Inferior parietal cortex (tissue), 1 donor: Measurements from ENCODE around the gene LZTS3.
"Not testable (repeated sequence)": the region's sequence is repeated elsewhere in the genome, so short reads cannot be mapped to it uniquely, and the experiment has no call there.

Source experiments
- DNase-seq: peaks from one replicate; pipeline ENCODE4 v3.0.0-alpha.2; 2016; ENCODE audit errors: extremely low spot score

Gene LZTS3

DNA sequence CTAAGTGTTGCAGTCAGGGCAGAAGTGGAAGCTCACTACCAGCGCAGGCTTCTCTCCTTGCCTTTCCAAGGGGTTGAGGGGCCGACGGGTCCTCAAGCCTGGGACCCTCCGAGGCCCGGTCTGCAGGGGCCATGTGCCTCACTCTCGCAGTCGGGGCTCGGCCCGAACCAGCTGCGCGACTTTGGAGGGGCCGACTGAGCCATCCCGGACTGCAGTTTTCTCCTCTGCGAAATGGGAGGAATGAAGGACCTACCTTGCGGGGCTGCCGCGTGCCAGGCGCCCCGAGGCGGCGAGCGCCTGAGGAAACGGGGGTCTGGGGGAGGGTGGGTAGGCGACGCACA is 5.6 kb downstream of the LZTS3 start:
- DNase-seq = no peak

DNA sequence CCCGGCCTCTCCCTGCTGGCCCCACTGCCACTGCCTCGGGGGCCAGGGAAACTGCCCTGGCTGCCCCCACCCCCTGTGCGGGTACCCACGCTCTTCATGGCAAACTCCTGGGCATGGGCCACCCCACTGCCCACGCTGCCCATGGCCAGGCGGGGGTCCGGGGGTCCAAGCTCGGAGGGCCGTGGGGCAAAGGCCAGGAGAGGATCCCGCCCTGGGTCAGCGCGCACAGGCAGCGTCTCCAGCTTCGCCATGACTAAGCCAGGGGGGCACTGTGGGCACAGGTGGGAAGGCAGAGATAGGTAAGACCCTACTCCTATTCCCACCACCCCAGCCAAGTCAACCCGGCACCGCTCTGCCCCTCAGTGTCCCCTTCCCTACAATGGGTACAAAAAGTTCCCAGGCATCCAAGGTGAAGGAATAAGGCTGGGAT is 6.4 kb downstream of the LZTS3 start:
- no peak for DNase-seq

DNA sequence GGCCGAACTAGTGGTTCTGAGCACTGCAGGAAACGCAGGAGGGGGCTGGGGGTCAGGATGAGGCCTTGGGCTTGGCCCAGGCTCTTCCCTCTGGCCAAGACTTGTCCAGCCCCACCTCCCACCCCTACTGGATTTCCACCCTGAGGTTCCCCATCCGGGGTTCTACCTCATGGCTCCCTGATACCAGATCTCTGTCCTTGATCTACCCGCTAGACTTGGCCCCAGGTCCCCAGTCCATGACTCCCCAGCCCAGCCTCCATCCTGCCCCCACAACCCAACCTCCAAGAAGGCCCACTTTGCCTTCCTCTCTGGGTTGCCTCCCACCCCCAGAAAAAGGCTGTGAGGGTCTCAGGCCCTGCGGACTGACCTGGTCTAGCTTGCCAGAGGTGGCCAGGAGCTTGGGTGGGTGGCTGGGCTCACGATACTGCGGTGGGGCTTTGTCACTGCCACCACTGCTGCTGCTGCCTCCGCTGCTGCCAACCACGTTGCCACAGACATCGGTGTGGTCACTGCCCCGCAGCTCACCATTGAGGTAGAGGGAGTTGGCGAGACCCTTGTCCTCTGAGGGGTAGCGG is 6.9 kb downstream of the LZTS3 start:
- no peak for DNase-seq

DNA sequence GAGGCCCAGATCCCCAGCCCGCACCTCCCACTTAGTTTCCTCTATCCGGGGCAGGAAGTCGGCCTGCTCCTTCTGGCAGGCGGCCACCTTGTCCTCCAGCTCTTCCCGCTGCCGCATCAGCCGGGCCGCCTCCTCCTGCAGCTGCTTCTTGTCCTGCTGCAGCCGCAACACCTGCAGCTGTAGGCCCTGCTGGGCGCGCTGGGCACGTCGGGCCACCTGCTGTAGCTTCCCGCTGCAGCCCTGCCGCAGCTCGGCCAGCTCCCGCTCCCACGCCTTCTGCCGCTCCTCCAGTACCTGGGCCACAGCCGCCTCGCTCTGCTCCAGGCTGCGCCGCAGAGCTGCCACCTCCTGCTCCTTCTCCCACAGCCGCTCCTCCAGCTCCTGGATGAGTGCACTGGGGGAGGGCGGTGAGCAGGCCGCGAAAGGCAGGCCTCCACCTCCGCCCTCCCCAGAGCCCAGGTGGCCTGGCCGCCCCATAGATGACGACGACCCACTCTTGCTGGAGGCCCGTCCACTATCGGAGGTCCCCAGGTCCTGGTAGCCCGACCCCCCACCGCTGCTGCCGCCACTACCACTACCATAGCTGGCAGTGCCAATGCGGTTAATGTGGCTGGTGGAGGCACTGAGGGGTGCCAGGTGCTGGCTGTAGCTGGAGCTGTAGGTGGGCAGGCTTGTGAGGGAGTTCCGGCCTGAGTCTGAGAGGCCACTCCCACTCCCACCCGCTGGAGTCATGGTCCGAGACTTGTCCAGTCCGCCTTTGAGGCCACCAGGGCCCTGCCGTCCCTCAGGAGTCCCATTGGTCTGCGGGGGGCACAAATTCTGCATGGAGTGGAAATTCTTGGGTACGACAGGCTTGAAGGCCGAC is 7.6 kb downstream of the LZTS3 start:
- DNase-seq = no peak

DNA sequence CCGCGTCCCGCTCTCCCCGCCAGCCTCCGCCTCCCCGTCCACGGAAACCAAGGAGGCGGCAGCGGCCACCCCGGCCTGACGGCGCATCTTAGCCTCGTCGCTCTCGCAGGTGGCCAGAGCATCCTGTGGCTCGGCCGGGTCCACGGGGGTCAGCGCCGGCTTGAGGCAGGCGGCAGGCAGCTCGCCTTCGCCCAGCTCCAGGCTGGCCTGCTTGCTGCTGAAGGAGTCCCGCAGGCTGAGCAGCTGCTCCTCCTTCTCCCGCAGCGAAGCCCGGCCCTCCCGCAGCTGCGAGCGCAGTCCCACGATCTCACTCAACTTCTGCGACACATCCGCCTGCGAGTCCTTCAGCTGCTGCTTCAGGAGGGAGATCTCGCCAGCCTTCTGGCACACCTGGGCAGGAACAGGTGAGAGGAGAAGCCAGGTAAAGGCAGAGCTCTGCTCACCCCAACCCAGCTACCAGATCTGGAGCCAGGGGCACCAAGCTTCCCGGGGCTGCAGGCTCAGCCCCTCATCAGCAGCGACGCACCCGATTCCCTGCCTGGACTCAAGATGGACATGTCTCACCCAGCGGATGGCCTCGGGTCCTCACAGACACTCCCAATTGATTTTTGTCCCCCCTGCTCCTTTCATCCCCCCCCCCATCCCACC is 8.5 kb downstream of the LZTS3 start:
- DNase-seq = no peak

DNA sequence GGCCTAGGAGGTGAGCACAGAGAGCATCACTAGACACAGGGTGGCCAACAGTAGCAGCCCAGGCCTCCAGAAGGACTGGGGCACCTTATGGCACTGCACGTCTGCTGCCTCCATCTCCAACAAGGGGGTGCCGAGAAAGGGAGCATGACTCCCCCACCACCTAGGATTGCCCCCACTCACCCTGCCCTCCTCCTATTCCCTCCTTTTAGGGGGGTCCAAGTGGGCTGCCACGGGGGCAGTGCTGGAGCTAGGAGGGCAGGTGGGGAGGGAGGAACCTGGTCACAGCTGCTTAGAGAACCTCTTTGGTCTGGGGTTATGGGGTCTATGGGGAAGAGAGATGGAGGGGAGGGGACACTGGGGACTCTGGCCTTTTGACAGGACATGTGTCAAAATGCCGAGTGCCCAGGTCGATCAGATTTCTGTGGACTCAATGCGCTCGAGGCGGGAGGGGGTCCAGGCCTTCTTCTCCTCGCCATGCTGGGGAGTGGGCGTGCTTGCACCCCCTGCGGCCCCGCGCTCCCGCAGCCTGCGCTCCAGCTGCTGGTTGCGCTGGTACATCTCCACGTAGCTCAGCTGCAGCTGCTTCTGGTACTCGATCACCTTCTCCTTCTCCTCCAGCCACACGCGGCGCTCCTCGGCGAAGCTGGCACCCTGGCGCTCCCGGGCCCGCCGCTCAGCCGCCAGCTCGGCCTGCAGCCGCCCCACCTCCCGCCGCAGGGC is 9.1 kb downstream of the LZTS3 start:
- DNase-seq = no peak

DNA sequence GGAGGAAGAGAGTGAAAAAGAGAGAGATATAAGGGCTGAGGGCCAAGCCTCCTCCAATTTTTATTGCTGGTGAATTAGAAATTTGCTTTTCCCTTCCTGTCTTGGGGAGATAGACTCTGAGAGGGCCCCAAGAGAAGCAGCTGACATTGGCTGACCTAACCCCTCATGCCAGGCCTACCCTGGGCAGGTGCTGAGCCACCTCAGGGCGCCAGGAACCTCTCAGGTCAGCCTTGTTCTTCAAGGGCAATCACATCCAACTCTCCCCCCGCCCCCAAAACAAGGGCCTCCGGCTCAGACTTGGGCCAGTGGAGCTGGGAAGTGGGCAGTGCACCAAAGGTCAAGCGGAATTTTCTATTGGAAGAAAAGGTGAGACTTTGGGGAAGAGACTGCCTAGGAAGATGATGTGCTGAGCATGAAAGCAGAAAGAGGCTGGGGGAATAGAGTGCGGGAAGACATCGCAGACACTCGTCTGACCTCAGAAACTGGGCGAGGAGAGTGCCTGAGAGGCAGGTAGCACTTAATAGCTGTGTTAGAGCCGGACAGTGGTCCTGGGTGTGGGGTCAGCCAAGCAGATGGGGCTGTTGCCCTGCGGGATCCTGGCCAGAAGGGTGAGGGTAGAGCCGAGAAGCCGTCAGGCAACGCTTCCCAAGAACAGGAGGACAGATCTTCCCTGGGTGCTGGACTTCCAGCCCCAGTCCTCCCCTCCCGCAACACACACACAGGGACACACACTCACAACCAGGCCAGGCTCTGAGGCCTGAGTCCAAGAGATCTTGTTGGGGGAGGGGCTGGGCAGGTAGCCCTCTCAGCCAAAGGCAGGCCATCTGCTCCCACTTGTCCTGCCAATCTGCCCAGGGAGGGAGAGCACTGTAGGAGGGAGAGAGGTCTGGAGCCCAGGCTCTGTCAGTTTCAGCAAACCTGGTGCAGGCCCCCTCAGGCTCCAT is 10.0 kb downstream of the LZTS3 start:
- no peak for DNase-seq

DNA sequence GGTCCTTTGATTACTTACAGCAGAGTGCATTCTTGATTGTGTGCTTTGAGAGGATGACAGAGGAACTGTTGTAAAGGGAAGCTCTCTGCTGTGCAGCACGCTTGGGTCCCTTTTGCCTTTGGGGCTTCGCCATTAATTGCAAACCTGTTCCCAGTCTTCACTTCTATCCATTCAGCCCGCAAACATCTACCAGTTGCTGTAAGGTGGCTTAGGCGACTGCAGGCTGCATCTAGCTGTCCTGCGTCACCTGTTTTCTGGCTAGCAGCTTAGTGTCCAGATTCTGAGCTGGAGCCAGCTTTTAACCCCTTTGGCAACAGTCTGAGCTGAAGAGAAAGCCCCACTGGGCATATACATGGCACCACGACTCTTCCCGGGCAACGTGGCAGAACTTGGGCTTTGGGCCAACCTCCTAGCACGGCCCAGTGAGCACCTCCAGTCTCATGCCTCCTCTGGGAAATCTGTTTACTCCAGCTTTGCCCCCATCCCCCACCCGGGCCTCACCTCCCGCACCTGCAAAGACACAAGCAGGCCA is 11.2 kb downstream of the LZTS3 start:
- no peak for DNase-seq

DNA sequence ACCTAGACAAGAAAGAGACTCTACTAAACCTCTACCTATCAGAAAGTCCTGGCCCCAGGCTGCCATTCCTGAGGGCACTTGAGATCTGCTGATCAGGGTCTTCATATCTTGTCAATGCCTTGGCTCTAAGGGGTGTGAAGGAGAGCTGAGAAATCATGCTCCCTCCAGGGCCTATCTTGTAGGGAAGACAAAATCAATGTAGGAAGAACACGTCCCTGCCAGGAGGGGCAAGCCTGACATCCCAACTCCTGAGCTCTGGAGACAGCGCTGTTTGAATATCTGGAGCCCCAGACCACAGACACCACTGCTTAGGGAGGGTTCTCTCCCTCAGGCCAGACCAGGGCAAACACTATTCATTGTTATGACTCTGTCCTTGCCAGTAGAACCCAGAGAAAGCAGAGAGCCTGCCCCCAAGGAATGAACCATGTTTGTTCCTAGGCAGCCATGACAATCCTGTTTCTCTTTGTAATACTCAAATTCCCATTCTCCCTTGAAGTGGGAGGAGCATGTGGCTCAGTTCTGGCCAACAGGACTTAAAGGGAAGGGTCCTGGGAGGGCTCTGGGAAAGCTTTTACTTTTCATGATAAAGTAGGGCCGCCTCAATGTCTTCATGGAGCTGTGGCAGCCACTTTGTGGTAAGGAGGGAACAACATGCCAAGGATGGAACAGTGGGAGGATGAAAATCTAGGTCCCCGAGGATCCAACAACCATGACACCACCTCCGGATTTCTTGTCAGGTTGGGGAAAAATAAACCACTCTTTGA is 11.9 kb downstream of the LZTS3 start:
- DNase-seq = no peak

DNA sequence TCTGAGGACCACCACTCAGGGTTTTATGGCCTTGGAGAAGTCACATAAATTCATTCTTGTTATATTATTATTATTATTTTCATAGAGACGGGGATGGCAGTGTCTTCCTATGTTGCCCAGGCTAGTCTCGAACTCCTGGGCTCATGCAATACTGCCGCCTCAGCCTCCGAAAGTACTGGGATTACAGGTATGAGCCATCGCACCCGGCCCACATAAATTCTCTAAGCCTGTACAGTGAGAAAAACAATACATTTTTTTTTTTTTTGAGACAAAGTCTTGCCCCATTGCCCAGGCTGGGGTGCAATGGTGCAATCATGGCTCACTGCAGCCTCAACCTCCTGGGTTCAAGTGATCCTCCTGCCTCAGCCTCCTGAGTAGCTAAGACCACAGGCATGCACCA is 12.9 kb downstream of the LZTS3 start:
- DNase-seq = no peak

DNA sequence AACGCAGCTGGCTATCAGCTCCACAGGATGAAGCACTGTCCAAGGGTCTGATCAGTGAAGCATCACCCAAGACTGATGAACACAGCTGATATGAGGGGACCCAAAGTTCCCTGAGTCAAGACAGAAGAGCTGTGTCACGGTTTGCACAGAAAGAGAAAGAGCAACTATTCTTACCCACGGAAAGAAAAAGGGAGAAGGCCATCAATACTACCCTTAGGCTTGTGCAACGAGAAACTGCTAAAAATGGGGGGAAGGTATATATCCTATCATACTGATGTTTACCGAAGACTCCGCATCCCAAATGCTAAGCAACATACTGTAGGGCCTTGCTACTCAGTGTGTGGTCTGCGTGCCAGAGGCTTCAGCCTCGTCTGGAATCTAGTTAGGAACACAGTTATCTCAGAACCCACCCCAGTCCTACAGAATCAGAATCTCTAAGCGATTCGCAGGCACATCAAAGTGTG is 14.3 kb downstream of the LZTS3 start:
- DNase-seq = no peak

DNA sequence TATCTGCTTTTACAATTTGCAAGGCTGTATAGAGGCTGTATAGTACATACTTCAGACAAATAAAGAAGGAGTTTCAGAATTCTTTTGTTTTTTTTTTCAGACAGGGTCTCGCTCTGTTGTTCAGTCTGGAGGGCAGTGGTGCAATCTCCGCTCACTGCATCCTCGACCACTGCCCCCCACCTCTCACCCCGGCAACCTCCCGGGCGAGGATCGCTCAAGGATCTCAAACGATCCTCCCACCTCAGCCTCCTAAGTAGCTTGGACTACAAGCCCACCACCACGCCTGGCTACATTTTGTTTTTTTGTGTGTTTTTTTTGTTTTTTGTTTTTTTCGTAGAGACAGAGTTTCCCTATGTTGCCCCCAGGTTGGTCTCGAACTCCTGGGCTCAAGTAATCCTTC is 15.5 kb downstream of the LZTS3 start:
- DNase-seq = no peak

DNA sequence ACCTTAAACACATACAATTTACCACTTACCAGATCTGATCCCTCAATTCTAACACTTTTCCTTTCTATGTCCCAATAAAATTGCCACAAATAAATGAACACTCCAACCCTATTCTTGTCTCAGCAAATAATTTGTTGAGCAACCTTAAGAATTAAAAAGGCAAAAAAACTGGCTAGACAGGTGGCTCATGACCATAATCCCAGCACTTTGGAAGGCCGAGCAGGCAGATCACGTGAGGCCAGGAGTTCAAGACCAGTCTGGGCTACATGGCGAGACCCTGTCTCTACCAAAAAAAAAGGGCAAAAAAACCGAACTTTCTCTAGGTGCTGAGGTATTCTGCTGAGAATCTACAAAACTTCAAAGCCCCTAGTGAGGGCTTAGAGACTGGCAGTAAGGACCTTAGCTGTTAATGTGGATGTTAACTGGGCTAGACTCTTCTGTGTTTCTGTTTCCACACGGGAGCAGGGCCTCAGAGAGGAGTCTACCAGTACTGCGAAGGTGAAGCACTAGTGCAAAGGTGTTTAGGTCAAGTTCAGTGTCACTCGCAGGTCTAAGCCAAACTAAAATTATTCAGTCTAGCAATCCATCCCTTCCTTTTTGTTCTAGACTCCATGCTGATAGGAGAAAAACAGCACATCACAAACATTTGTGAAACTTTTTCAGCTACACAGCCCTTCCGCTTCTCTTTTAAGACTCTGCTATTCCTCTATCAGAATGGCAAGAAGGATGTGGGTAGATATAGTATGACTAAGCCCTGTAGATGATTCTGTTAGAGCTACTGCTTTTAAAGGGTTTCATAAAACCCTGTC is 16.3 kb downstream of the LZTS3 start:
- DNase-seq = no peak

DNA sequence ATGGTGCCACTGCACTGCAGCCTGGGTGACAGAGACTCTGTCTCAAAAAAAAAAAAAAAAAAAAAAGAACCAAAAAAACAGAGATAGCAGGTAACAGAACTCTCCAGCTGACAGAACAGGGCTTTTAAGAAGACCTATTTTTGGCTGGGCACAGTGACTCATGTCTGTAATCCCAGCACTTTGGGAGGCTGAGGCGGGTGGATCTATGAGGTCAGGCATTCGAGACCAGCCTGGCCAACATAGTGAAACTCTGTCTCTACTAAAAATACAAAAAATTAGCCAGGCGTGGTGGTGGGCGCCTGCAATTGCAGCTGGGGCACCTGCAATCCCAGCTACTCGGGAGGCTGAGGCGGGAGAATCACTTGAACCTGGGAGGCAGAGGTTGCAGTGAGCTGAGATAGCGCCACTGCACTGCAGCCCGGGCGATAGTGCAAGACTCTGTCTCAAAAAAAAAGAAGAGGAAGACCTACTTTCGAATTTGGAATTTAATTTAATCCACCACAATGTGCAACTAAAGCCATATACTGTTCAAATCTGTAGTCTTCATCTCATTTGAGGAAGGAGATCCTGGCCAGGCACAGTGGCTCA is 21.2 kb downstream of the LZTS3 start:
- not testable (repeated sequence) for DNase-seq

DNA sequence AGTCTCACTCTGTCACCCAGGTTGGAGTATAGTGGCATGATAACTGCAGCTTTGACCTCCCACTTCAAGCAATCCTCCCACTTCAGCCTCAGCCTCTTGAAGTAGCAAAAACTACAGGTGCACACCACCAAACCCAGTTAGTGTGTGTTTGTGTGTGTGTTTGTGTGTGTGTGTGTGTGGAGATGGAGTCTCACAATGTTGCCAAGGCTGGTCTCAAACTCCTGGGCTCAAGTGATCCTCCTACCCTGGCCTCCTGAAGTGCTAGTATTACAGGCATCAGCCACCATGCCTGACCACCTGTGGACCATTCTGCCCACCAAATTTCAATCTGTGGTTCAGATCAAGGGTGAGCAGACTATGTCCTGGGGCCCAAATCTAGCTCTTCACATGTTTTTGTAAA is 22.4 kb downstream of the LZTS3 start:
- no peak for DNase-seq

DNA sequence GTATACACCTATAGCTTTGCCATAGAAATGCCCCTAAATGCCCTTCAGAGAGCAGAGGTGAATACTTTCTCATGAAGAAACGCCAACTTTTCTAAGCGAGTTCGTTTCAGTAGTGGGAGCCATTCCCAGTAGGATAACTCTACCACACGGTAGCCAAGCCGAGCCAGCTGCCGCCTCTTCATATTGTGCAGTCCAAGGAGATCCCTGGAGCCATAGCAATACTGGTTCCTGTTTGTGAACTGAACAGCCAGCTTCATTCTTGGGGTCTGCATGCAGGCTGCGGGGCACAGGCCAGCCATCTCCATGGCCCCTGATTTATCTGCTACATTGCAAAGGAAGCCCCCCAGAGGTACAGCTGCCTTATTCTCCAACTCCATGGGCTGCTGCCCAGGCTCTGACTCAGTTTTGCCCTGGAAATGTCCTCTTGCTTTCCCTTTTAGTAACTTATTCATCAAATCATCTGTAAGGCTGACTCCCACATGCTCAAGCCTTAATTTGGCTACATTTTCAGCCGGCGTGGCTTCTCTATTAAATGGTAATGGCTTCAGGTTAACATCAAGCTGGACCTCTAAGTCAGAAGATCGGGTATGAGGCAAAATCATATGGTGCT is 26.5 kb downstream of the LZTS3 start:
- DNase-seq = no peak

DNA sequence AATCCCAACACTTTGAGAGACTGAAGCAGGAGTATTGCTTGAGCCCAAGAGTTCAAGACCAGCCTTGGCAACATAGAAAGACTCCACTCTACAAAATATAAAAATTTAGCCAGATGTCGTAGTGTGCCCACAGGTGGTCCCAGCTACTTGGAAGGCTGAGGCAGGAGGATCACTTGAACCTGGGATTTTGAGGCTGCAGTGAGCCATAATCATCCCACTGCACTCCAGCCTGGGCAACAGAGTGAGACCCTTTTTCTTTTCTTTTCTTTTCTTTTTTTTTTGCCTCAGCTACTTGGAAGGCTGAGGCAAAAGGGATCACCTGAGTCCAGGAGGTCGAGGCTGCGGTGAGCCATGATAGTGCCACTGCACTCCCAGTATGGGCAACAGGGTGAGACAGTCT is 31.6 kb downstream of the LZTS3 start:
- no peak for DNase-seq

DNA sequence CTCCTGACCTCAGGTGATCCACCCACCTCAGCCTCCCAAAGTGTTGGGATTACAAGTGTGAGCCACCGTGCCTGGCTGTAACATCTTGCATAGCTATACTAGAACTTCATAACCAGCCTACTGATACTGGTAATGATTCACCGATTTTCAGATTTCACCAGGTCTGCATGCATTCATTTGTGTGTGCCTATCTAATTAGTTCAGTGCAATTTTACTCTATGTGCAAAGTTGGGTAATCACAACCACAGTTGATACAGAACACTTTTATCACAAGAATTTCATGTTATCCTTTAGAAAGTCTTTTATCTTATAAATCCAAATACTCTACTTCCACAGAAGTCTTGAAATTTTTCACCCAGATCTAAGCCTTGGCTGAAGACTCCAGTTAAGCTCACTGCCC is 35.9 kb downstream of the LZTS3 start:
- no peak for DNase-seq
